Heart right ventricle (tissue), 16 donors: Measurements from ENCODE around the gene SLC1A2. TPM values are rescaled to one million over a fixed set of nuclear protein-coding genes. Genes with fewer than 3 reads are reported as not detected.

Source experiments
- ATAC-seq, 8 donors: fragments of 200-7000 bp; cut with Tn5 transposase; one replicate each; pipeline ENCODE4 v1.9.1; 2020; ENCODE audit warnings: mild to moderate bottlenecking in 8 of 8, moderate library complexity in 8 of 8, moderate number of reproducible peaks in 1 of 8
- DNase-seq, 2 donors: peaks; one replicate each; pipeline ENCODE4 v3.0.0-alpha.2; 2020
- H3K27ac ChIP-seq, 10 donors: fragments of 200-600 bp; sonication (generic) in 2 of 10; one replicate each; pipeline versions ENCODE4 v1.5.0 to v1.8.0; 2020 to 2022; ENCODE audit warnings: mild to moderate bottlenecking in 3 of 10
- H3K27me3 ChIP-seq, 7 donors: fragments of 200-600 bp; one replicate each; pipeline ENCODE4 v1.8.0; 2021 to 2022; ENCODE audit warnings: mild to moderate bottlenecking in 2 of 7
- H3K36me3 ChIP-seq, 9 donors: fragments of 200-600 bp; sonication (generic) in 1 of 9; one replicate each; pipeline versions ENCODE4 v1.5.0 to v1.8.0; 2020 to 2022; ENCODE audit warnings: mild to moderate bottlenecking in 2 of 9
- H3K4me1 ChIP-seq, 9 donors: fragments of 200-600 bp; sonication (generic) in 1 of 9; one replicate each; pipeline versions ENCODE4 v1.5.0 to v1.8.0; 2020 to 2022; ENCODE audit warnings: mild to moderate bottlenecking in 4 of 9
- H3K4me3 ChIP-seq, 10 donors: fragments of 200-600 bp; sonication (generic) in 2 of 10; one replicate each; pipeline versions ENCODE4 v1.5.0 to v1.8.0; 2020 to 2022; ENCODE audit warnings: mild to moderate bottlenecking in 7 of 10, moderate library complexity in 2 of 10
- H3K9me3 ChIP-seq, 11 donors: fragments of 200-600 bp in 10 of 11; sonication (generic) in 2 of 11; one replicate each; pipeline versions ENCODE4 v1.5.0 to v1.8.0; 2013 to 2022; ENCODE audit warnings: mild to moderate bottlenecking in 2 of 11, control low read depth in 1 of 11, moderate library complexity in 1 of 11
- CTCF ChIP-seq, 9 donors: fragments of 200-600 bp; sonication (generic) in 2 of 9; IDR thresholded peaks; one replicate each; pipeline versions ENCODE4 v1.5.0 to v1.8.0; 2021 to 2022; ENCODE audit warnings: antibody characterized with exemption in 9 of 9, mild to moderate bottlenecking in 5 of 9, moderate library complexity in 1 of 9
- WGBS, 2 donors: extraction: QIAGEN DNeasy Blood & Tissue Kit; methylation state at CpG; one replicate each; pipeline ENCODE4 v1.1.7; 2013; ENCODE audit warnings: inconsistent platforms in 1 of 2; 5-methylcytosine and 5-hydroxymethylcytosine counted together
- intact Hi-C, 10 donors: fragments of 100-400 bp; cut with DNase I; formaldehyde crosslinking; loops; one replicate each; pipeline versions ENCODE4 v1.11.1 to v1.14.2; 2022
- polyA plus RNA-seq, 2 donors: library from polyadenylated mRNA; stranded (reverse); fragments of 200-250 nt; gene quantifications; one replicate each; pipeline ENCODE4 v1.2.3, GENCODE V29; 2013
- total RNA-seq, 10 donors: library from RNA; stranded (reverse); fragmentation: NEBNext Ultra II Directional in 3 of 10; extraction: Animal tissue kit (Norgen Biotek cat#: 25700) in 3 of 10; gene quantifications; one replicate each; pipeline versions ENCODE4 v1.2.1 to v1.2.4, GENCODE V29; 2021 to 2023
- donor health status: Arrhythmogenic right ventricular cardiomyopathy.
- donor health status: ischemic (EF 13 %, LVEDD 7.1; RV severe dilation, severe dysfunction).
- donor health status: healthy with polysubstance abuse.
- donor health status: DM: no; HTN: yes; CAD: no.
- donor health status: DM: no; HTN: no; CAD: no.
- donor health status: ischemic (EF 25% LVEDD 6.9; RV normal size, moderate dysfunction).
- donor health status: ischemic (EF 25% LVEDD 5.7; RV mildly dilated, moderate dysfunction).
- donor health status: healthy.
- donor health status: DM: yes; HTN: yes; CAD: no.
- donor health status: Ischemic cardiomyopathy.
- donor health status: ischemic (EF 35%, LVEDD 5.7; RV mildly dilated, moderate dysfunction).
- donor health status: nonischemic (EF 11% LVEDD 7.7; RV severe dilation, severe dysfunction).
- donor health status: DM: yes; HTN: yes; CAD: no.
- donor health status: PGD.
- donor health status: ischemic (EF 29% LVEDD 5.4; RV normal size, mild dysfunction).
- donor health status: nonischemic (EF 23%, LVEDD 6.1; RV moderate dilation, normal function).

Gene SLC1A2
- total and polyA plus RNA-seq, 12 donors: 0.29 to 25.8 (median 3.4) TPM

GRCh38 chr11:35365395-35365794 is 54.0 kb downstream of the SLC1A2 start:
- Histone ChIP-seq H3K9me3 (peaks cover 0 to 10% (median 4%) of the 10 kb centered on the region in 11 donors), H3K4me3 (no peak overlapping the region), H3K36me3 (no peaks in the 10 kb centered on the region), H3K27ac (peak overlapping the region in 4 of 10 donors; percentile 64 to 87 (median 84)), H3K27me3 (no peaks in the 10 kb centered on the region), H3K4me1 (peaks cover 3 to 48% (median 30%) of the 10 kb centered on the region in 9 donors)
- intact Hi-C loops: loop anchor here in 2 of 10 donors (5.0 to 10.0 kb wide), 2 partner anchors 118 to 121 kb away; no protein-coding TSS in a partner anchor
- DNase-seq: no peak
- WGBS, 2 donors: 94% methylated on average over 5 of the region's 5 CpGs
- no peak for ATAC-seq
- no peak for TF ChIP-seq CTCF (IDR thresholded peaks at IDR 0.05)

- WGBS, 2 donors: 80 to 81% methylated on average over 2 of the region's 2 CpGs
- ATAC-seq (peak; percentile 40 to 92 (median 77)), DNase-seq (peak; percentile 36 to 70)
- intact Hi-C loops: loop anchor here in 1 of 10 donors (10.0 kb wide), 1 partner anchor 119 kb away; no protein-coding TSS in a partner anchor
- no peaks in the 10 kb centered on the region for H3K36me3 ChIP-seq
- no peaks in the 10 kb centered on the region for H3K27me3 ChIP-seq
- peak overlapping the region in 9 of 10 donors; percentile 41 to 87 (median 64) for H3K27ac ChIP-seq
- H3K9me3 ChIP-seq: peaks cover 0 to 10% (median 4%) of the 10 kb centered on the region in 11 donors
- peaks cover 3 to 61% (median 42%) of the 10 kb centered on the region in 9 donors for H3K4me1 ChIP-seq
- H3K4me3 ChIP-seq: no peak overlapping the region
- no peak for TF ChIP-seq CTCF (IDR thresholded peaks at IDR 0.05)
Measured at GRCh38 chr11:35363854-35364780, 55.2 kb downstream of the SLC1A2 start.

GRCh38 chr11:35363246-35363801 is 56.0 kb downstream of the SLC1A2 start:
- WGBS, 2 donors: 49 to 58% methylated on average over 5 of the region's 5 CpGs
- peaks cover 0 to 10% (median 4%) of the 10 kb centered on the region in 11 donors for H3K9me3 ChIP-seq

More at GRCh38 chr11:35363246-35363801, 56.0 kb downstream of the SLC1A2 start:
- H3K27ac ChIP-seq: peak overlapping the region in 8 of 10 donors; percentile 60 to 87 (median 66)
- intact Hi-C loops: loop anchor here in 1 of 10 donors (10.0 kb wide), 1 partner anchor 119 kb away; no protein-coding TSS in a partner anchor
- no peak for TF ChIP-seq CTCF (IDR thresholded peaks at IDR 0.05)
- ATAC-seq (peak in 7 of 8 donors; percentile 11 to 51 (median 18)), DNase-seq (peak in 1 of 2 donors; percentile 34)
- H3K4me3 ChIP-seq: no peak overlapping the region
- no peaks in the 10 kb centered on the region for H3K27me3 ChIP-seq
- peaks cover 3 to 62% (median 46%) of the 10 kb centered on the region in 9 donors for H3K4me1 ChIP-seq
- H3K36me3 ChIP-seq: no peaks in the 10 kb centered on the region
